ENCODE measurements around the gene SSR3. TPM values are rescaled to one million over a fixed set of nuclear protein-coding genes. Genes with fewer than 3 reads are reported as not detected.

Gene SSR3
- total RNA-seq, 1 experiment from 2014 or later, result 177 TPM

DNA sequence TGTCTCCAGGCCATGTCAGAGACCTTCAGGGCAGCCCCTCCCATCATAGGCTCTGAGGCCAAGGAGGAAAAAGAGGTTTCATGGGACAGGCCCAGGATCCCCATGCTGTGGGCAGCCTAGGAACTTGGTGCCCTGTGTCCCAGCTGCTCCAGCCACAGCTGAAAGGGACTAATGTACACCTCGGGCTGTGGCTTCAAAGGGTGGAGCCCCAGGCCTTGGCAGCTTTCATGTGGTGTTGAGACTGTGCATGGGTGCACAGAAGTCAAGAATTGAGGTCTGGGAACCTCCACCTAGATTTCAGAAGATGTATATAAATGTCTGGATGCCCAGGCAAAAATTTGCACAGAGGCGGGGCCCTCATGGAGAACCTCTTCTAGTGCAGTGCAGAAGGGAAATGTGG is 6.6 kb upstream of the SSR3 start:
- TF ChIP-seq ZNF274 (IDR thresholded peaks at IDR 0.05; ENCODE audit: low read depth, low read length) (no peak), EZH2phosphoT487 (IDR thresholded peaks at IDR 0.05; ENCODE audit: borderline replicate concordance) (no peak), SP1 (IDR thresholded peaks at IDR 0.05; ENCODE audit: low read depth) (no peak), JUND (IDR thresholded peaks at IDR 0.05) (no peak), ZFX (IDR thresholded peaks at IDR 0.05) (no peak), YY1 (IDR thresholded peaks at IDR 0.05; ENCODE audit: extremely low read depth, insufficient replicate concordance, low read depth, low read length) (no peak), ELF1 (IDR thresholded peaks at IDR 0.05; ENCODE audit: borderline replicate concordance, low read depth) (no peak), POLR2AphosphoS5 (IDR thresholded peaks at IDR 0.05; ENCODE audit: low read depth, low read length) (no peak), TCF7L2 (IDR thresholded peaks at IDR 0.05; ENCODE audit: borderline replicate concordance, extremely low read depth, insufficient read depth, insufficient read length) (no peak), REST (IDR thresholded peaks at IDR 0.05; ENCODE audit: low read depth) (no peak), CTCF (IDR thresholded peaks at IDR 0.05 in 2 of 3, conservative IDR thresholded peaks at IDR 0.05 in 1 of 3; ENCODE audit: borderline replicate concordance in 1 of 3, insufficient read depth in 1 of 3, low read depth in 2 of 3, low read length in 2 of 3) (no peak), RAD21 (IDR thresholded peaks at IDR 0.05; ENCODE audit: low read depth) (no peak), EGR1 (IDR thresholded peaks at IDR 0.05; ENCODE audit: low read depth) (no peak)
- TF ChIP-seq, protein P1, sequence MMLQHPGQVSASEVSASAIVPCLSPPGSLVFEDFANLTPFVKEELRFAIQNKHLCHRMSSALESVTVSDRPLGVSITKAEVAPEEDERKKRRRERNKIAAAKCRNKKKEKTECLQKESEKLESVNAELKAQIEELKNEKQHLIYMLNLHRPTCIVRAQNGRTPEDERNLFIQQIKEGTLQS (IDR thresholded peaks at IDR 0.05), result no peak
- TF ChIP-seq, protein P2, sequence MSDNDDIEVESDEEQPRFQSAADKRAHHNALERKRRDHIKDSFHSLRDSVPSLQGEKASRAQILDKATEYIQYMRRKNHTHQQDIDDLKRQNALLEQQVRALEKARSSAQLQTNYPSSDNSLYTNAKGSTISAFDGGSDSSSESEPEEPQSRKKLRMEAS (IDR thresholded peaks at IDR 0.05), result no peak
- TF ChIP-seq, protein P3, sequence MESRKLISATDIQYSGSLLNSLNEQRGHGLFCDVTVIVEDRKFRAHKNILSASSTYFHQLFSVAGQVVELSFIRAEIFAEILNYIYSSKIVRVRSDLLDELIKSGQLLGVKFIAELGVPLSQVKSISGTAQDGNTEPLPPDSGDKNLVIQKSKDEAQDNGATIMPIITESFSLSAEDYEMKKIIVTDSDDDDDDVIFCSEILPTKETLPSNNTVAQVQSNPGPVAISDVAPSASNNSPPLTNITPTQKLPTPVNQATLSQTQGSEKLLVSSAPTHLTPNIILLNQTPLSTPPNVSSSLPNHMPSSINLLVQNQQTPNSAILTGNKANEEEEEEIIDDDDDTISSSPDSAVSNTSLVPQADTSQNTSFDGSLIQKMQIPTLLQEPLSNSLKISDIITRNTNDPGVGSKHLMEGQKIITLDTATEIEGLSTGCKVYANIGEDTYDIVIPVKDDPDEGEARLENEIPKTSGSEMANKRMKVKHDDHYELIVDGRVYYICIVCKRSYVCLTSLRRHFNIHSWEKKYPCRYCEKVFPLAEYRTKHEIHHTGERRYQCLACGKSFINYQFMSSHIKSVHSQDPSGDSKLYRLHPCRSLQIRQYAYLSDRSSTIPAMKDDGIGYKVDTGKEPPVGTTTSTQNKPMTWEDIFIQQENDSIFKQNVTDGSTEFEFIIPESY (IDR thresholded peaks at IDR 0.05; ENCODE audit: extremely low read depth, insufficient replicate concordance, low read length), result no peak
- no peaks in the 10 kb centered on the region for H3K27me3 ChIP-seq (ENCODE audit: insufficient read depth, low read length)
- no peak overlapping the region for H3K9ac ChIP-seq (ENCODE audit: low read length)
- CTCF ChIA-PET, result no interaction called here
- RAD21 ChIA-PET (ENCODE audit: low non-redundant PET in 1 of 2, low total read pairs in 2 of 2, uncharacterized antibody in 2 of 2, unreplicated experiment in 2 of 2), result no interaction called here
- H3K9me2 ChIP-seq (ENCODE audit: insufficient read depth), result no peaks in the 10 kb centered on the region
- DNase-seq (ENCODE audit: low read depth, low spot score) (no peak), ATAC-seq (no peak)
- H3K9me3 ChIP-seq (ENCODE audit: control insufficient read depth in 1 of 2, insufficient read depth in 1 of 2, low read depth in 1 of 2, low read length in 2 of 2), result no peaks in the 10 kb centered on the region
- no peak overlapping the region for H3K4me2 ChIP-seq (ENCODE audit: low read length)
- no peak overlapping the region for H2AFZ ChIP-seq (ENCODE audit: low read depth, low read length, poor library complexity, severe bottlenecking)
- H3K36me3 ChIP-seq (ENCODE audit: control insufficient read depth in 1 of 2, insufficient read depth in 2 of 2, low read length in 2 of 2), result no peaks in the 10 kb centered on the region
- H4K20me1 ChIP-seq (ENCODE audit: insufficient read depth), result no peaks in the 10 kb centered on the region
- no peak overlapping the region for H3K4me3 ChIP-seq (replicated peaks in 1 of 2; ENCODE audit: low read depth in 1 of 2, low read length in 2 of 2)
- no peak overlapping the region for H3K27ac ChIP-seq (ENCODE audit: low read depth, low read length)
- POLR2A ChIA-PET, result no interaction called here
- no TSS peak for BruUV-seq (replicated peaks)
- H3K4me1 ChIP-seq (ENCODE audit: control insufficient read depth in 1 of 2, insufficient read depth in 2 of 2, low read length in 2 of 2), result no peaks in the 10 kb centered on the region
- H3K79me2 ChIP-seq (ENCODE audit: insufficient read depth, low read length), result no peaks in the 10 kb centered on the region
- intact Hi-C loops (cut with micrococcal nuclease), result no loop called here

Data from HCT116 (cell line).